ENCODE data around the gene U2AF1L4. TPM values are rescaled to one million over a fixed set of nuclear protein-coding genes. Genes with fewer than 3 reads are reported as not detected.

The U2AF1L4 gene
- total and polyA plus RNA-seq, 7 donors, result 12.7 to 53.5 (median 18.2) TPM

DNA sequence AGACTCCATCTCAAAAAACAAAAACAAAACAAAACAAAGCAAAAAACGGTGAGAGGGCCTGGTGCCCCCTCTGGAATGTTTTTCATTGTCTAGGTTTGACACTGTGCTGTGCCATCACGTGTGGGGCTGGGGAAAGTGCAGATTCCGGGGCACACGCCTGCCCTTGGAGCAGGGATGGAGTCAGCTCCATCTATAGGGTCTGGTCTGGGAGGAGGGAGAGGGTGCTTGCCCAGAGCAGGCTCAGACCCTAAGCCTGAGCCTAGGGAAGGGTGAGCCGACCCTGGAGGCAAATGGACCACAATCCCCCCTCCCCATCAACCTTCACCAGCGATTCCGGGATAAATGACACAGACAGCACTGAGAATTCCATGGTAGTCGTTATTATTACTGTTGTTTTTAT lies 51.8 kb downstream of the U2AF1L4 start:
- 8 to 17% methylated on average over 8 of the region's 8 CpGs for WGBS, 2 donors
- Histone ChIP-seq H3K27ac (no peak overlapping the region), H3K27me3 (no peaks in the 10 kb centered on the region), H3K4me1 (no peaks in the 10 kb centered on the region), H3K9me3 (no peaks in the 10 kb centered on the region), H3K4me3 (no peak overlapping the region), H3K36me3 (no peaks in the 10 kb centered on the region)
- TF ChIP-seq EP300 (IDR thresholded peaks at IDR 0.05) (no peak), CTCF (IDR thresholded peaks at IDR 0.05) (no peak), POLR2A (IDR thresholded peaks at IDR 0.05) (no peak), POLR2AphosphoS5 (IDR thresholded peaks at IDR 0.05) (no peak)
- intact Hi-C loops (cut with DNase I), result loop anchor here (1.0 to 2.0 kb wide), 2 partner anchors 23 to 237 kb away; no protein-coding TSS in a partner anchor
- DNase-seq, result no peak

Other genes starting within 250 kb of the U2AF1L4 start
- 10 to 100 TPM in 3 of 4 donors, 1 to 10 TPM in 1; 6.1 to 39.0 (median 24.4) TPM for gene DMKN, start 231.8 kb downstream of the U2AF1L4 start, total RNA-seq
- gene DMKN, start 231.8 kb downstream of the U2AF1L4 start, polyA plus RNA-seq, result 10 to 100 TPM in 1 of 3 donors, 1 to 10 TPM in 2; 5.5 to 20.6 (median 9.0) TPM
- gene SBSN, start 217.1 kb downstream of the U2AF1L4 start, total RNA-seq, result not detected
- gene SBSN, start 217.1 kb downstream of the U2AF1L4 start, polyA plus RNA-seq, result 1 to 10 TPM in 1 of 3 donors, under 1 TPM in 1, not detected in 1; 0.17 to 1.2 TPM
- gene GAPDHS, start 212.0 kb downstream of the U2AF1L4 start, total RNA-seq, result not detected
- gene GAPDHS, start 212.0 kb downstream of the U2AF1L4 start, polyA plus RNA-seq, result not detected
- gene TMEM147, start 199.8 kb downstream of the U2AF1L4 start, total RNA-seq, result 10 to 100 TPM; 60.1 to 72.5 (median 69.3) TPM
- 100 to 1,000 TPM in 1 of 3 donors, 10 to 100 TPM in 2; 24.5 to 123 (median 46.2) TPM for gene TMEM147, start 199.8 kb downstream of the U2AF1L4 start, polyA plus RNA-seq
- not detected for gene ATP4A, start 181.8 kb downstream of the U2AF1L4 start, total RNA-seq
- under 1 TPM in 1 of 3 donors, not detected in 2; 0.10 TPM for gene ATP4A, start 181.8 kb downstream of the U2AF1L4 start, polyA plus RNA-seq
- gene PMIS2, start 159.2 kb downstream of the U2AF1L4 start, total RNA-seq, result not detected
- gene PMIS2, start 159.2 kb downstream of the U2AF1L4 start, polyA plus RNA-seq, result not detected
- gene HAUS5, start 132.7 kb downstream of the U2AF1L4 start, total RNA-seq, result 1 to 10 TPM; 4.6 to 9.6 (median 6.1) TPM
- 10 to 100 TPM in 1 of 3 donors, 1 to 10 TPM in 2; 1.2 to 14.8 (median 1.6) TPM for gene HAUS5, start 132.7 kb downstream of the U2AF1L4 start, polyA plus RNA-seq
- 10 to 100 TPM; 43.5 to 61.2 (median 53.2) TPM for gene RBM42, start 116.4 kb downstream of the U2AF1L4 start, total RNA-seq
- 10 to 100 TPM; 51.3 to 78.3 (median 55.9) TPM for gene RBM42, start 116.4 kb downstream of the U2AF1L4 start, polyA plus RNA-seq
- gene ETV2, start 103.7 kb downstream of the U2AF1L4 start, total RNA-seq, result 1 to 10 TPM in 2 of 4 donors, under 1 TPM in 1, not detected in 1; 0.55 to 2.3 (median 1.1) TPM
- gene ETV2, start 103.7 kb downstream of the U2AF1L4 start, polyA plus RNA-seq, result 1 to 10 TPM; 2.0 to 5.4 (median 4.9) TPM
- 100 to 1,000 TPM; 593 to 780 (median 696) TPM for gene COX6B1, start 97.1 kb downstream of the U2AF1L4 start, total RNA-seq
- 1,000 to 10,000 TPM; 1,177 to 1,718 (median 1,686) TPM for gene COX6B1, start 97.1 kb downstream of the U2AF1L4 start, polyA plus RNA-seq
- gene UPK1A, start 78.9 kb downstream of the U2AF1L4 start, total RNA-seq, result under 1 TPM in 1 of 4 donors, not detected in 3; 0.55 TPM
- not detected for gene UPK1A, start 78.9 kb downstream of the U2AF1L4 start, polyA plus RNA-seq
- gene ZBTB32, start 40.9 kb downstream of the U2AF1L4 start, total RNA-seq, result not detected
- 1 to 10 TPM in 1 of 3 donors, not detected in 2; 3.1 TPM for gene ZBTB32, start 40.9 kb downstream of the U2AF1L4 start, polyA plus RNA-seq
- 10 to 100 TPM in 3 of 4 donors, 1 to 10 TPM in 1; 6.4 to 27.3 (median 15.3) TPM for gene KMT2B, start 27.4 kb downstream of the U2AF1L4 start, total RNA-seq
- 10 to 100 TPM in 2 of 3 donors, 1 to 10 TPM in 1; 7.4 to 32.2 (median 12.0) TPM for gene KMT2B, start 27.4 kb downstream of the U2AF1L4 start, polyA plus RNA-seq
- gene IGFLR1, start 3.0 kb downstream of the U2AF1L4 start, total RNA-seq, result 10 to 100 TPM in 2 of 4 donors, 1 to 10 TPM in 2; 2.5 to 12.2 (median 8.6) TPM
- gene IGFLR1, start 3.0 kb downstream of the U2AF1L4 start, polyA plus RNA-seq, result 10 to 100 TPM in 1 of 3 donors, 1 to 10 TPM in 2; 3.7 to 25.0 (median 9.0) TPM
- gene PSENEN, start 233 bp upstream of the U2AF1L4 start, total RNA-seq, result 10 to 100 TPM; 27.8 to 44.9 (median 36.6) TPM
- gene PSENEN, start 233 bp upstream of the U2AF1L4 start, polyA plus RNA-seq, result 10 to 100 TPM; 48.0 to 72.3 (median 59.4) TPM
- gene LIN37, start 3.2 kb upstream of the U2AF1L4 start, total RNA-seq, result 10 to 100 TPM; 12.5 to 19.1 (median 15.9) TPM
- 10 to 100 TPM in 2 of 3 donors, 1 to 10 TPM in 1; 8.4 to 13.6 (median 11.3) TPM for gene LIN37, start 3.2 kb upstream of the U2AF1L4 start, polyA plus RNA-seq
- gene HSPB6, start 11.6 kb upstream of the U2AF1L4 start, total RNA-seq, result 100 to 1,000 TPM in 3 of 4 donors, 10 to 100 TPM in 1; 59.4 to 275 (median 154) TPM
- gene HSPB6, start 11.6 kb upstream of the U2AF1L4 start, polyA plus RNA-seq, result 10 to 100 TPM in 2 of 3 donors, 1 to 10 TPM in 1; 4.4 to 36.6 (median 35.9) TPM
- gene PROSER3, start 12.8 kb upstream of the U2AF1L4 start, total RNA-seq, result 1 to 10 TPM; 2.9 to 6.1 (median 5.2) TPM
- 10 to 100 TPM in 1 of 3 donors, 1 to 10 TPM in 2; 2.4 to 16.5 (median 3.5) TPM for gene PROSER3, start 12.8 kb upstream of the U2AF1L4 start, polyA plus RNA-seq
- gene ARHGAP33, start 30.1 kb upstream of the U2AF1L4 start, total RNA-seq, result 10 to 100 TPM in 2 of 4 donors, 1 to 10 TPM in 2; 4.4 to 11.9 (median 8.5) TPM
- 10 to 100 TPM in 1 of 3 donors, 1 to 10 TPM in 1, under 1 TPM in 1; 0.60 to 10.6 (median 1.2) TPM for gene ARHGAP33, start 30.1 kb upstream of the U2AF1L4 start, polyA plus RNA-seq
- gene PRODH2, start 67.4 kb upstream of the U2AF1L4 start, total RNA-seq, result not detected
- not detected for gene PRODH2, start 67.4 kb upstream of the U2AF1L4 start, polyA plus RNA-seq
- gene NPHS1, start 107.1 kb upstream of the U2AF1L4 start, total RNA-seq, result not detected
- under 1 TPM in 2 of 3 donors, not detected in 1; under 0.01 to 0.35 TPM for gene NPHS1, start 107.1 kb upstream of the U2AF1L4 start, polyA plus RNA-seq
- under 1 TPM in 1 of 4 donors, not detected in 3; 0.16 TPM for gene KIRREL2, start 111.5 kb upstream of the U2AF1L4 start, total RNA-seq
- under 1 TPM in 2 of 3 donors, not detected in 1; under 0.01 to 0.34 TPM for gene KIRREL2, start 111.5 kb upstream of the U2AF1L4 start, polyA plus RNA-seq
- 10 to 100 TPM in 1 of 4 donors, 1 to 10 TPM in 3; 3.6 to 11.3 (median 7.0) TPM for gene APLP1, start 123.2 kb upstream of the U2AF1L4 start, total RNA-seq
- 1 to 10 TPM in 1 of 3 donors, not detected in 2; 4.4 TPM for gene APLP1, start 123.2 kb upstream of the U2AF1L4 start, polyA plus RNA-seq
- gene NFKBID, start 155.1 kb upstream of the U2AF1L4 start, total RNA-seq, result 1 to 10 TPM; 2.5 to 7.8 (median 6.6) TPM
- 1 to 10 TPM; 1.2 to 9.6 (median 4.4) TPM for gene NFKBID, start 155.1 kb upstream of the U2AF1L4 start, polyA plus RNA-seq
- gene HCST, start 157.1 kb upstream of the U2AF1L4 start, total RNA-seq, result 1 to 10 TPM in 3 of 4 donors, not detected in 1; 3.5 to 5.8 (median 3.9) TPM
- 10 to 100 TPM in 2 of 3 donors, 1 to 10 TPM in 1; 2.4 to 36.1 (median 13.9) TPM for gene HCST, start 157.1 kb upstream of the U2AF1L4 start, polyA plus RNA-seq
- 100 to 1,000 TPM in 3 of 4 donors, 10 to 100 TPM in 1; 71.5 to 172 (median 126) TPM for gene TYROBP, start 162.9 kb upstream of the U2AF1L4 start, total RNA-seq
- gene TYROBP, start 162.9 kb upstream of the U2AF1L4 start, polyA plus RNA-seq, result 100 to 1,000 TPM in 2 of 3 donors, 10 to 100 TPM in 1; 95.8 to 211 (median 125) TPM
- 1 to 10 TPM; 4.6 to 7.2 (median 6.6) TPM for gene LRFN3, start 191.0 kb upstream of the U2AF1L4 start, total RNA-seq
- gene LRFN3, start 191.0 kb upstream of the U2AF1L4 start, polyA plus RNA-seq, result 1 to 10 TPM; 5.3 to 9.7 (median 6.0) TPM
- gene SDHAF1, start 249.8 kb upstream of the U2AF1L4 start, total RNA-seq, result 100 to 1,000 TPM in 1 of 4 donors, 10 to 100 TPM in 3; 56.2 to 135 (median 68.9) TPM
- 10 to 100 TPM; 19.2 to 28.2 (median 24.0) TPM for gene SDHAF1, start 249.8 kb upstream of the U2AF1L4 start, polyA plus RNA-seq

Measured in sigmoid colon (tissue), 7 donors.